Small intestine (tissue), 7 donors: ENCODE results near the gene PDE11A. TPM values are rescaled to one million over a fixed set of nuclear protein-coding genes. Genes with fewer than 3 reads are reported as not detected.

Experiments
- DNase-seq, 2 donors: peaks; one replicate each; pipeline versions ENCODE4 v3.0.0 to v3.0.0-alpha.2; 2013
- FAIRE-seq: peaks from 2 replicates; lab custom pipeline; 2012; peaks lifted over from hg19 to GRCh38; lab: Jason Lieb, UNC
- H3K27ac ChIP-seq, 3 donors: one replicate each; pipeline ENCODE4 v1.5.1; 2013; ENCODE audit warnings: low read length in 2 of 3, mild to moderate bottlenecking in 2 of 3, control low read depth in 1 of 3, inconsistent platforms in 1 of 3, low read depth in 1 of 3, moderate library complexity in 1 of 3
- H3K27me3 ChIP-seq, 3 donors: one replicate each; pipeline ENCODE4 v1.6.1; 2013; ENCODE audit warnings: low read length in 3 of 3, inconsistent platforms in 1 of 3; ENCODE audit not compliant: control insufficient read depth in 3 of 3, insufficient read depth in 3 of 3
- H3K36me3 ChIP-seq, 3 donors: one replicate each; pipeline ENCODE4 v1.6.1; 2013; ENCODE audit warnings: low read length in 3 of 3, inconsistent platforms in 1 of 3, low read depth in 1 of 3, mild to moderate bottlenecking in 1 of 3, moderate library complexity in 1 of 3; ENCODE audit not compliant: control insufficient read depth in 3 of 3, insufficient read depth in 2 of 3
- H3K4me1 ChIP-seq, 3 donors: one replicate each; pipeline ENCODE4 v1.6.1; 2013; ENCODE audit warnings: low read length in 2 of 3, inconsistent platforms in 1 of 3, low read depth in 1 of 3, mild to moderate bottlenecking in 1 of 3, moderate library complexity in 1 of 3; ENCODE audit not compliant: control insufficient read depth in 3 of 3, insufficient read depth in 2 of 3
- H3K4me3 ChIP-seq, 3 donors: one replicate each; pipeline ENCODE4 v1.5.1; 2013; ENCODE audit warnings: low read length in 3 of 3, control low read depth in 1 of 3, inconsistent platforms in 1 of 3, low read depth in 1 of 3, mild to moderate bottlenecking in 1 of 3, moderate library complexity in 1 of 3
- H3K9me3 ChIP-seq, 2 donors: one replicate each; pipeline ENCODE4 v1.6.1; 2013; ENCODE audit warnings: low read depth in 1 of 2, low read length in 1 of 2; ENCODE audit not compliant: control insufficient read depth in 2 of 2, insufficient read depth in 1 of 2
- WGBS, 3 donors: extraction: QIAGEN DNeasy Blood & Tissue Kit; methylation state at CpG; one replicate each; pipeline ENCODE4 v1.1.7; 2013; 5-methylcytosine and 5-hydroxymethylcytosine counted together
- polyA plus RNA-seq, 4 donors: library from polyadenylated mRNA; stranded (reverse) in 3 of 4; unstranded in 1 of 4; fragments of 200-250 nt in 3 of 4; fragments of 120-200 nt in 1 of 4; gene quantifications; one replicate each; pipeline versions ENCODE4 v1.2.1 to v1.2.3, GENCODE V29; 2013
- donor health status: healthy with polysubstance abuse.
- donor health status: control.
- donor health status: control.
- donor health status: Bipolar disorder and iron deficiency.
- donor health status: healthy.

PDE11A gene
- polyA plus RNA-seq, 4 donors = 0.27 to 3.8 (median 0.84) TPM

GRCh38 chr2:177742851-177743250, 329.7 kb downstream of the PDE11A start:
- FAIRE-seq (no peak), DNase-seq (no peak)
- H3K27ac ChIP-seq = no peak overlapping the region
- H3K36me3 ChIP-seq = no peaks in the 10 kb centered on the region
- peaks cover 0 to 5% of the 10 kb centered on the region in 2 donors for H3K9me3 ChIP-seq
- H3K4me1 ChIP-seq = no peaks in the 10 kb centered on the region
- no peaks in the 10 kb centered on the region for H3K27me3 ChIP-seq
- 60 to 73% (median 73%) methylated on average over 3 of the region's 3 CpGs for WGBS, 3 donors
- no peak overlapping the region for H3K4me3 ChIP-seq

- no peak for FAIRE-seq
- H3K4me1 ChIP-seq = no peaks in the 10 kb centered on the region
Observed at GRCh38 chr2:177741866-177742265, 330.7 kb downstream of the PDE11A start.

DNA sequence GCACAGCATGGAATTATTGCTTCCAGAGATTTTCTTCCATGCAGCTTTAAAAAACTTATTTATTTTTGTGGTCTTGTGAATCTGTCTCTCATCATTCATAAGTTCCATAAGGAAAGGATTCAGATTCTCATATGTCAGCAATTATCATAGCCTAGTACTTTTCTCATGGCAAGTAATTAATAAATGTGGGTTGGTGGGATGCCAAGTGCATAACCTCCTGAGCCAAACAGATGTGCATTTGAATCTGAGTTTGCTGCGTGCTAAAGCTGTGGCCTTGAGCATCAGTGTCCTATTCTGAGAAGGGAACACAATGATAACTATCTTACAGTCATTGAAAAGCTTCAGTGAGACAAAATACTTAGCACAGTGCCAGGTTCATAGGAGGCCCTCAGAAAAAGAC, 331.9 kb downstream of the PDE11A start:
- no peaks in the 10 kb centered on the region for H3K36me3 ChIP-seq
- FAIRE-seq (no peak), DNase-seq (peak in 1 of 2 donors; percentile 10)
- 68 to 83% (median 71%) methylated on average over 1 of the region's 1 CpG for WGBS, 3 donors
- no peak overlapping the region for H3K27ac ChIP-seq
- no peaks in the 10 kb centered on the region for H3K27me3 ChIP-seq
- peaks cover 0 to 2% of the 10 kb centered on the region in 2 donors for H3K9me3 ChIP-seq
- H3K4me1 ChIP-seq = no peaks in the 10 kb centered on the region
- H3K4me3 ChIP-seq = no peak overlapping the region

More at GRCh38 chr2:177741866-177742265, 330.7 kb downstream of the PDE11A start:
- no peaks in the 10 kb centered on the region for H3K36me3 ChIP-seq
- H3K27ac ChIP-seq = no peak overlapping the region
- peaks cover 0 to 5% of the 10 kb centered on the region in 2 donors for H3K9me3 ChIP-seq
- WGBS, 3 donors = 94 to 98% (median 94%) methylated on average over 2 of the region's 2 CpGs
- no peaks in the 10 kb centered on the region for H3K27me3 ChIP-seq
- DNase-seq = no peak
- no peak overlapping the region for H3K4me3 ChIP-seq

DNA sequence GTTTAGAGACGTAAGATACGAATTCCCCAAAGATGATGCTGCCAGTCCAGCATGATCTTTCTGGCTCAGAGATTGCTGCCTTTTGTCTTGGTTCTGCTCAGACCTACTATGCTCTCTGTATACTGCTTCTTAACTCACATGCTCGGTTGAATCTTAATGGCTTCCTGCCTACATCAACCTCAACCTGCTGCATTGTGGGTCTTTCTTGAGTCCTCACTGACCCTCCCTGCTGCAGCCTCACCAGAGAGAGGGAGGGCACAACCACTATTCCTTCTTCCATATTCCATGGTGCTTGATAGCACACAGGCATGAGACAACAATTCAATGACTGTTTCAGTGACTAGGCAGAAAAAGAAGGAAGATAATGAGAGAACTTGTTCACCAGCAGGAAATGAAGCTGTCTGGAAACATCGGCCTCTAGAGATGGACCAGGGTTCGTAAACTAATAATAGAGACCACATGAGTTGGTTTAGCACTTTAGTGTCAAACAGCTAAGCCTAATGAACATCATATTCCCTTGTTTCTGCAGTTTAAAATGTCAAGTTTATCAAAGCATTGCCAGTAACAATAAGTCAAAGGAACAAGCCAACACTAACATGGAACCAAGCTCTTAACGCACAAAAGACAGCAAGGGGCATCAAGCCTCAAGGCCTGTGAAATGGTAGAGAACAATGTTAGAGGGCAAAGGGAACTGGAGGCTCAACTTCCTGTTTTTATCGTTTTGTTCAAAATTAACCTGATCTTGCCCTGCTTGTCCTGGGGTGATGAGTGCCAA, 333.9 kb downstream of the PDE11A start:
- Histone ChIP-seq H3K4me3 (no peak overlapping the region), H3K36me3 (no peaks in the 10 kb centered on the region), H3K27ac (no peak overlapping the region), H3K9me3 (no peaks in the 10 kb centered on the region), H3K4me1 (no peaks in the 10 kb centered on the region), H3K27me3 (no peaks in the 10 kb centered on the region)
- 59 to 74% (median 62%) methylated on average over 7 of the region's 7 CpGs for WGBS, 3 donors
- no peak for DNase-seq
- FAIRE-seq = no peak

GRCh38 chr2:177735318-177735803, 337.2 kb downstream of the PDE11A start:
- H3K27ac ChIP-seq = no peak overlapping the region
- H3K36me3 ChIP-seq = no peaks in the 10 kb centered on the region
- DNase-seq = no peak
- H3K4me1 ChIP-seq = no peaks in the 10 kb centered on the region
- WGBS, 3 donors = 88 to 95% (median 88%) methylated on average over 6 of the region's 6 CpGs
- H3K4me3 ChIP-seq = no peak overlapping the region
- FAIRE-seq = no peak
- no peaks in the 10 kb centered on the region for H3K27me3 ChIP-seq
- H3K9me3 ChIP-seq = no peaks in the 10 kb centered on the region

- FAIRE-seq (no peak), DNase-seq (no peak)
- no peaks in the 10 kb centered on the region for H3K4me1 ChIP-seq
- no peak overlapping the region for H3K4me3 ChIP-seq
- no peak overlapping the region for H3K27ac ChIP-seq
- no peaks in the 10 kb centered on the region for H3K36me3 ChIP-seq
- H3K27me3 ChIP-seq = no peaks in the 10 kb centered on the region
- H3K9me3 ChIP-seq = no peaks in the 10 kb centered on the region
- WGBS, 3 donors = 65 to 84% (median 79%) methylated on average over 2 of the region's 2 CpGs
Observed at GRCh38 chr2:177733322-177733855, 339.2 kb downstream of the PDE11A start.

GRCh38 chr2:177731384-177731783, 341.2 kb downstream of the PDE11A start:
- no peak for DNase-seq
- no peaks in the 10 kb centered on the region for H3K27me3 ChIP-seq
- FAIRE-seq = no peak

GRCh38 chr2:177730792-177731191, 341.8 kb downstream of the PDE11A start:
- H3K9me3 ChIP-seq = no peaks in the 10 kb centered on the region
- no peak overlapping the region for H3K4me3 ChIP-seq
- no peaks in the 10 kb centered on the region for H3K27me3 ChIP-seq
- FAIRE-seq (no peak), DNase-seq (no peak)
- 64 to 72% (median 72%) methylated on average over 2 of the region's 2 CpGs for WGBS, 3 donors
- H3K36me3 ChIP-seq = no peaks in the 10 kb centered on the region
- H3K27ac ChIP-seq = no peak overlapping the region
- peaks cover 0 to 5% (median 0%) of the 10 kb centered on the region in 3 donors for H3K4me1 ChIP-seq

More at GRCh38 chr2:177731384-177731783, 341.2 kb downstream of the PDE11A start:
- Histone ChIP-seq H3K27ac (no peak overlapping the region), H3K4me3 (no peak overlapping the region), H3K9me3 (no peaks in the 10 kb centered on the region), H3K36me3 (no peaks in the 10 kb centered on the region), H3K4me1 (peaks cover 0 to 5% (median 0%) of the 10 kb centered on the region in 3 donors)
- WGBS, 3 donors = 54 to 74% (median 55%) methylated on average over 3 of the region's 3 CpGs
